Nephron (organoid): ENCODE results near the gene BCL11A.

Experiments
- H3K27ac Mint-ChIP-seq, 3 experiments: 2 replicates each; pipeline ENCODE4 v1.8.0; 2020; ENCODE audit warnings: mixed read lengths in 3 of 3, mild to moderate bottlenecking in 2 of 3, moderate library complexity in 1 of 3
- H3K27me3 Mint-ChIP-seq: 2 replicates; pipeline ENCODE4 v1.8.0; 2021; ENCODE audit warnings: low read depth, mild to moderate bottlenecking, moderate library complexity, mixed read lengths
- H3K36me3 Mint-ChIP-seq: 2 replicates; pipeline ENCODE4 v1.8.0; 2020; ENCODE audit warnings: low read depth, mixed read lengths
- H3K4me1 Mint-ChIP-seq: 2 replicates; pipeline ENCODE4 v1.8.0; 2020; ENCODE audit warnings: mixed read lengths
- H3K4me3 Mint-ChIP-seq, 3 experiments: 2 replicates each; pipeline ENCODE4 v1.8.0; 2020; ENCODE audit warnings: mild to moderate bottlenecking in 3 of 3, mixed read lengths in 3 of 3, moderate library complexity in 2 of 3
- H3K9me3 Mint-ChIP-seq: 2 replicates; pipeline ENCODE4 v1.8.0; 2020; ENCODE audit warnings: mixed read lengths
- TF ChIP-seq, protein P1 (sequence below), 3 experiments: fragments of 200-600 bp; sonication (generic); IDR thresholded peaks; one replicate each; pipeline ENCODE4 v1.5.0; 2021; ENCODE audit warnings: antibody characterized with exemption in 3 of 3; ENCODE audit not compliant: unreplicated experiment in 3 of 3

Gene BCL11A

DNA sequence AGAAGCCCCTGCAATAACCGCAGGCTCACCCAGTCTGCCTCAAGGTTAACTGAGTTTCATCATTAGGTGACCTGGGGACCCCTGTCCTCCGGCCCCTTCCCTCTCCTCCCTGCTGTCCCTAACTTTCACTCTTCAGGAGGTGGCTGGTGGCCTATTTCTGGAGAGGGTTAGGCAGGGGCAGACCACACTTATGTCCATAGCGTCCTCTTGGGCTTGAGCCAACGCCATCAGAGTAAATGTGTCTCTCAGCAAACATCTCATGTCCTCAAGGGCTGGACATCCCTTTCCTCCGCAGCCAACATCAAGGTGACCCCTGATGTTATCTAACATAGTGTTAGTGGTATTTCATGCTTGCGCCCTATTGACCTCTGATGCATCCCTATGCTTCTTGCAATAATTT, 114.8 kb downstream of the BCL11A start:
- Mint-ChIP-seq H3K4me3 (no peak overlapping the region), H3K9me3 (no peaks in the 10 kb centered on the region), H3K27me3 (no peaks in the 10 kb centered on the region), H3K36me3 (no peaks in the 10 kb centered on the region), H3K27ac (no peak overlapping the region), H3K4me1 (peaks cover 59% of the 10 kb centered on the region)
- TF ChIP-seq, protein P1, sequence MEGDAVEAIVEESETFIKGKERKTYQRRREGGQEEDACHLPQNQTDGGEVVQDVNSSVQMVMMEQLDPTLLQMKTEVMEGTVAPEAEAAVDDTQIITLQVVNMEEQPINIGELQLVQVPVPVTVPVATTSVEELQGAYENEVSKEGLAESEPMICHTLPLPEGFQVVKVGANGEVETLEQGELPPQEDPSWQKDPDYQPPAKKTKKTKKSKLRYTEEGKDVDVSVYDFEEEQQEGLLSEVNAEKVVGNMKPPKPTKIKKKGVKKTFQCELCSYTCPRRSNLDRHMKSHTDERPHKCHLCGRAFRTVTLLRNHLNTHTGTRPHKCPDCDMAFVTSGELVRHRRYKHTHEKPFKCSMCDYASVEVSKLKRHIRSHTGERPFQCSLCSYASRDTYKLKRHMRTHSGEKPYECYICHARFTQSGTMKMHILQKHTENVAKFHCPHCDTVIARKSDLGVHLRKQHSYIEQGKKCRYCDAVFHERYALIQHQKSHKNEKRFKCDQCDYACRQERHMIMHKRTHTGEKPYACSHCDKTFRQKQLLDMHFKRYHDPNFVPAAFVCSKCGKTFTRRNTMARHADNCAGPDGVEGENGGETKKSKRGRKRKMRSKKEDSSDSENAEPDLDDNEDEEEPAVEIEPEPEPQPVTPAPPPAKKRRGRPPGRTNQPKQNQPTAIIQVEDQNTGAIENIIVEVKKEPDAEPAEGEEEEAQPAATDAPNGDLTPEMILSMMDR (IDR thresholded peaks at IDR 0.05; ENCODE audit: unreplicated experiment in 3 of 3) = no peak

DNA sequence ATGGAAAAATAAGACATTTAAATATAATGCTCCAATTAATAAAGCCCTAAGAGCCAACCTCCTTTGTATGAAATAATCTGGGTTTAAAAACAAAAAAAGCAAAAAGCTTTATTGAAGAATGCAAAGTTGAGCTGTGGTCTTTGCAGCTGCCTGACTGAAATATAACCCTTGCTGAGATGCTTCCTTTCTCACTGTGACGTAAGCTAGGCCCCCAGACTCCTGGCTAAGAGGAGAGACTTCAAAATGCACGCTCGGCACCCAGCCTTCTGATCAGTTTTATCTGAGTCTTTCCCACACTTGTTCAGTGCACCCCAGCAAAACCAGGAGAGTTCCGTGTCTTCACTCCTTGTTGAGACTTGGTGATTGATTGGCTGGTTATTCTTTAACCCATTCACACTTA, 115.3 kb downstream of the BCL11A start:
- H3K4me1 Mint-ChIP-seq = peaks cover 57% of the 10 kb centered on the region
- no peaks in the 10 kb centered on the region for H3K9me3 Mint-ChIP-seq
- H3K27ac Mint-ChIP-seq = peak overlapping the region in 2 of 3 experiments; percentile 2 to 57
- no peaks in the 10 kb centered on the region for H3K36me3 Mint-ChIP-seq
- no peak overlapping the region for H3K4me3 Mint-ChIP-seq
- H3K27me3 Mint-ChIP-seq = no peaks in the 10 kb centered on the region
- TF ChIP-seq, protein P1 (IDR thresholded peaks at IDR 0.05; ENCODE audit: unreplicated experiment in 3 of 3) = no peak

DNA sequence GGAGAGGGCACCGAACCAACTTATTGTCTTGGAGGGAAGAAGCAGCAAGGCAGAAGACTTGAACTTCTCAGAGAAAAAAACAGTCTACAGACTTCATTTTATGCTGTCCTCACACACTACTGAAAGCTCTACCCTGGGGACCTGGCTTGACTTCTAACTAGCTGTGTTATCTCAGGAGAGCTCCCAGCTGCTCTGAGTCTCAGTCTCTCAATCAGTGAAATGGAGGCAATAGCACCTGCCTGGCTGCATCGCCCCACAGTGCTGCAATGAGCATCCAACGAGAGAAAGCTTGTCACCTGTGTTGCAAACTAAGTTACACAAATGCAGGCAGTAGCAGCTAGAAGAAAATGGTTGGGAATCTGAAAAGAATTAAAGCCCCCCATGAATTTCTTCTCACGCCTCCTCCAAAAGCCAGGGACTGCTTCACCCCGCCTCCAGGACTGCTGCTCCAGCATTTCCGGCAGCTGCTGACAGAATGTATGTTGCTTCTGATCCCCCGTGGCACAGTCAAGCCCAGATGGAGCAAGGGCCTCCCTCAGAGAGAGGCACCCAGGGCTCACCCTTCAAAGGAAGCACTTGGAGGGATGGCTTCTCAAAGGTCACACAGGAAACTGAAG, 116.3 kb downstream of the BCL11A start:
- H3K4me3 Mint-ChIP-seq = no peak overlapping the region

DNA sequence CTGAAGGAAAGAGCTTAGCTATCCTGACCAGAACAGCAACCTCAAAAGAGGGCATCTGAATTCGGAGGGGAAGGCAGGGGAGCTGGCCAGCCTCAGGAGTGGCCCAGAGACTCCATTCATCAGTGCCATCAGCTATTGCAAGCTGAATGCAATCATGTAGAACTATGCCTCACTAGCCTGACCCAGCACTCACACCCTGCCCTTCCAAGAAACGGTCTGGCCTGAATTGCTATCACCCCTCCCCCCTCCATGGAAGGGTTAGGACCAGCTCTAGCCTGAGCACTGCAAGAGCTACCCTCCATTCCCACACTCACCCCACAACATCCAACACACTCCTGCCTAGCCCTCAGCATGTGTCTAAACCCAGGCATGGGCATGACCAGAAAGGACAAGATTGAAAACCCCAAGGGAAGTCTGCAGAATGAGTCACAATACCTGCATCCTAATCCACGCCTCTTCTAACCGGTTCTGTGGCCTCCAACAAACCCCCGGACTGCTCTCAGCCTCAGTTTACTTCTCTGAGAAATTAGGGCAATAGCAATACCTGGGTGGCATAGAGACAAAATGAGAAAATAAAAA, 120.3 kb downstream of the BCL11A start:
- Mint-ChIP-seq H3K27ac (no peak overlapping the region), H3K27me3 (no peaks in the 10 kb centered on the region), H3K36me3 (no peaks in the 10 kb centered on the region), H3K9me3 (no peaks in the 10 kb centered on the region), H3K4me3 (no peak overlapping the region), H3K4me1 (peaks cover 25% of the 10 kb centered on the region)
- TF ChIP-seq, protein P1 (IDR thresholded peaks at IDR 0.05; ENCODE audit: unreplicated experiment in 3 of 3) = no peak

More for the DNA sequence above, 116.3 kb downstream of the BCL11A start:
- Mint-ChIP-seq H3K27ac (peak overlapping the region in 2 of 3 experiments; percentile 2 to 57), H3K4me1 (peaks cover 48% of the 10 kb centered on the region), H3K27me3 (no peaks in the 10 kb centered on the region), H3K36me3 (no peaks in the 10 kb centered on the region), H3K9me3 (no peaks in the 10 kb centered on the region)
- TF ChIP-seq, protein P1 (IDR thresholded peaks at IDR 0.05; ENCODE audit: unreplicated experiment in 3 of 3) = no peak

DNA sequence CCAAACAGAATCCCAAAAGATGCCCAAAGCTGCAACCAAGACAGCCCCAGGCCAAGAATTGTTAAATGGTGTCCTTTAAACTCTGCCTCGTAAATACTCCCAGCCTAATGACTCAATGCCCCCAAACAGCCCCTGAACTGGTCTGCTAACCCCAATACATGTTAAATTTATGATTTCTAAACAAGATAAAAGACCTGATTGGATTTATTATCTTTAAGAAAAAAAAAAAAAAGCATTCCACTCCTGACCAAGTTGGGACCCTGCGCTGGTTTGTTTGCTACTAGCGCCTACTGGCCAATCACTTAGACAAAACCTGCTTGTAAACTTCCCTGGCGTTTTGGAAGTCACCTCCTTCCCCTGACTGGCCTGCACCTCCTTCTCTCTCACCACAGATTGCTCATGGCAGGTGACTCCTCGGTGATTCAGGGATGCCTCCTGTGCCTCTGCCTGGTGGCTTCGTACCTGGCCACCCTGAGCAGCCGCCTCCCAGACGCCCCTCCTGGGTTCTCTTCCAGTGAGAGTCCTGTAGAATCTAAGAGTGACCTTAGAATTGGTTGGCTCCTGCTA, 121.3 kb downstream of the BCL11A start:
- no peaks in the 10 kb centered on the region for H3K36me3 Mint-ChIP-seq
- H3K4me1 Mint-ChIP-seq = peaks cover 16% of the 10 kb centered on the region
- H3K27me3 Mint-ChIP-seq = no peaks in the 10 kb centered on the region
- no peak overlapping the region for H3K27ac Mint-ChIP-seq
- TF ChIP-seq, protein P1 (IDR thresholded peaks at IDR 0.05; ENCODE audit: unreplicated experiment in 3 of 3) = no peak
- H3K4me3 Mint-ChIP-seq = no peak overlapping the region
- H3K9me3 Mint-ChIP-seq = no peaks in the 10 kb centered on the region
